ENCODE measurements around the gene NAV3.

The NAV3 gene

GRCh38 chr12:77999074-77999715 lies 168.5 kb downstream of the NAV3 start:
- Histone ChIP-seq H3K4me1 (peaks cover 9 to 25% (median 18%) of the 10 kb centered on the region in 10 experiments; a peak in 19 of 20 replicates), H3K27ac (peak overlapping the region in 10 of 11 experiments; percentile 23 to 77 (median 58); a peak in 20 of 22 replicates), H3K4me2 (peak overlapping the region; percentile 22 to 67 (median 46); a peak in 19 of 22 replicates)

GRCh38 chr12:78002878-78003277 lies 172.2 kb downstream of the NAV3 start:
- Histone ChIP-seq H3K4me2 (no peak overlapping the region), H3K9ac (no peak overlapping the region), H3K27ac (no peak overlapping the region), H4K20me1 (no peaks in the 10 kb centered on the region), H3K4me1 (peaks cover 9 to 26% (median 18%) of the 10 kb centered on the region in 10 experiments; a peak in 19 of 20 replicates), H3K36me3 (no peaks in the 10 kb centered on the region), H3K4me3 (no peak overlapping the region), H3K27me3 (no peaks in the 10 kb centered on the region), H3K9me3 (replicated peaks in 1 of 11) (no peaks in the 10 kb centered on the region)
- TF ChIP-seq Cebpa-rat (IDR thresholded peaks at IDR 0.05), result no peak

More at GRCh38 chr12:77999074-77999715, 168.5 kb downstream of the NAV3 start:
- no peak for TF ChIP-seq Cebpa-rat (IDR thresholded peaks at IDR 0.05)
- H3K9ac ChIP-seq, result peak overlapping the region in 5 of 11 experiments; percentile 20 to 42 (median 39); a peak in 4 of 22 replicates
- no peaks in the 10 kb centered on the region for H3K9me3 ChIP-seq (replicated peaks in 1 of 11)
- no peak overlapping the region for H3K4me3 ChIP-seq
- no peaks in the 10 kb centered on the region for H3K36me3 ChIP-seq
- H4K20me1 ChIP-seq, result no peaks in the 10 kb centered on the region
- no peaks in the 10 kb centered on the region for H3K27me3 ChIP-seq

- Histone ChIP-seq H3K9me3 (replicated peaks in 1 of 11) (no peaks in the 10 kb centered on the region), H3K27me3 (no peaks in the 10 kb centered on the region), H4K20me1 (no peaks in the 10 kb centered on the region), H3K4me2 (peak overlapping the region in 2 of 11 experiments; percentile 5 to 15; a peak in 1 of 22 replicates), H3K36me3 (no peaks in the 10 kb centered on the region), H3K4me3 (no peak overlapping the region), H3K9ac (no peak overlapping the region), H3K4me1 (peaks cover 3 to 18% (median 4%) of the 10 kb centered on the region in 10 experiments; a peak in 19 of 20 replicates), H3K27ac (no peak overlapping the region)
- TF ChIP-seq Cebpa-rat (IDR thresholded peaks at IDR 0.05), result peak in 2 of 11 experiments; percentile 31 to 40; a peak in 2 of 22 replicates
Observed at GRCh38 chr12:78004249-78005093, 173.8 kb downstream of the NAV3 start.

GRCh38 chr12:78005094-78005492 lies 174.4 kb downstream of the NAV3 start:
- Histone ChIP-seq H3K9me3 (replicated peaks in 1 of 11) (no peaks in the 10 kb centered on the region), H3K27ac (no peak overlapping the region), H3K4me2 (no peak overlapping the region; a peak in 1 of 22 replicates), H3K9ac (no peak overlapping the region), H3K36me3 (no peaks in the 10 kb centered on the region), H4K20me1 (no peaks in the 10 kb centered on the region), H3K4me1 (peaks cover 0 to 12% (median 0%) of the 10 kb centered on the region in 10 experiments; a peak in 1 of 20 replicates), H3K4me3 (no peak overlapping the region), H3K27me3 (no peaks in the 10 kb centered on the region)
- no peak for TF ChIP-seq Cebpa-rat (IDR thresholded peaks at IDR 0.05)

- H3K27me3 ChIP-seq, result no peaks in the 10 kb centered on the region
- H3K27ac ChIP-seq, result no peak overlapping the region
- H3K36me3 ChIP-seq, result no peaks in the 10 kb centered on the region
- H3K4me3 ChIP-seq, result no peak overlapping the region
- TF ChIP-seq Cebpa-rat (IDR thresholded peaks at IDR 0.05), result no peak
- H3K9ac ChIP-seq, result no peak overlapping the region
- H3K9me3 ChIP-seq (replicated peaks in 1 of 11), result no peaks in the 10 kb centered on the region
- H3K4me1 ChIP-seq, result peaks cover 0 to 12% (median 0%) of the 10 kb centered on the region in 10 experiments; a peak in 1 of 20 replicates
- H4K20me1 ChIP-seq, result no peaks in the 10 kb centered on the region
- H3K4me2 ChIP-seq, result no peak overlapping the region
Observed at GRCh38 chr12:78007173-78007572, 176.5 kb downstream of the NAV3 start.

GRCh38 chr12:78009031-78009430 lies 178.3 kb downstream of the NAV3 start:
- H3K9me3 ChIP-seq (replicated peaks in 1 of 11), result no peaks in the 10 kb centered on the region
- H3K27me3 ChIP-seq, result no peaks in the 10 kb centered on the region
- no peak overlapping the region for H3K4me3 ChIP-seq
- no peak overlapping the region for H3K9ac ChIP-seq
- H3K4me2 ChIP-seq, result no peak overlapping the region
- H3K36me3 ChIP-seq, result no peaks in the 10 kb centered on the region
- H3K27ac ChIP-seq, result no peak overlapping the region
- no peaks in the 10 kb centered on the region for H4K20me1 ChIP-seq
- H3K4me1 ChIP-seq, result peaks cover 0 to 12% (median 0%) of the 10 kb centered on the region in 10 experiments; a peak in 1 of 20 replicates
- TF ChIP-seq Cebpa-rat (IDR thresholded peaks at IDR 0.05), result no peak

- Histone ChIP-seq H3K9me3 (replicated peaks in 1 of 11) (no peaks in the 10 kb centered on the region), H3K36me3 (no peaks in the 10 kb centered on the region), H3K4me1 (no peaks in the 10 kb centered on the region), H3K27me3 (no peaks in the 10 kb centered on the region), H3K4me3 (no peak overlapping the region), H3K27ac (no peak overlapping the region), H3K9ac (no peak overlapping the region), H3K4me2 (no peak overlapping the region), H4K20me1 (no peaks in the 10 kb centered on the region)
- no peak for TF ChIP-seq Cebpa-rat (IDR thresholded peaks at IDR 0.05)
Observed at GRCh38 chr12:78018171-78018910, 187.6 kb downstream of the NAV3 start.

- Histone ChIP-seq H3K4me1 (no peaks in the 10 kb centered on the region), H4K20me1 (no peaks in the 10 kb centered on the region), H3K9me3 (replicated peaks in 1 of 11) (no peaks in the 10 kb centered on the region), H3K9ac (no peak overlapping the region), H3K4me3 (no peak overlapping the region), H3K4me2 (no peak overlapping the region), H3K27ac (no peak overlapping the region), H3K27me3 (no peaks in the 10 kb centered on the region), H3K36me3 (no peaks in the 10 kb centered on the region)
- no peak for TF ChIP-seq Cebpa-rat (IDR thresholded peaks at IDR 0.05)
Observed at GRCh38 chr12:78018939-78019338, 188.2 kb downstream of the NAV3 start.

GRCh38 chr12:78028426-78028825 lies 197.7 kb downstream of the NAV3 start:
- no peaks in the 10 kb centered on the region for H3K27me3 ChIP-seq
- no peaks in the 10 kb centered on the region for H4K20me1 ChIP-seq
- no peak overlapping the region for H3K9ac ChIP-seq
- no peak overlapping the region for H3K4me3 ChIP-seq
- H3K4me2 ChIP-seq, result 0 out of 22 replicates have a peak overlapping the region, but pooled peaks of 1 of the 11 experiments have one; percentile 2
- H3K27ac ChIP-seq, result no peak overlapping the region
- no peak for TF ChIP-seq Cebpa-rat (IDR thresholded peaks at IDR 0.05)
- peaks cover 0 to 10% (median 1%) of the 10 kb centered on the region in 10 experiments; a peak in 7 of 20 replicates for H3K4me1 ChIP-seq
- no peaks in the 10 kb centered on the region for H3K36me3 ChIP-seq
- peaks cover 0 to 11% (median 4%) of the 10 kb centered on the region in 11 experiments; a peak in 13 of 22 replicates for H3K9me3 ChIP-seq (replicated peaks in 1 of 11)

All from BLaER1 treated with 17β-estradiol and CSF1 and Interleukin-3, amounts not matched to agents 10 nM and 100 nM (cell line).